SW480 (cell line): ENCODE results near the gene PHYKPL.
"Not testable (repeated sequence)": the region's sequence is repeated elsewhere in the genome, so short reads cannot be mapped to it uniquely, and the experiment has no call there.

Source experiments
- DNase-seq: peaks from one replicate; pipeline ENCODE4 v3.0.0-alpha.2; 2016; ENCODE audit warnings: low spot score

Gene PHYKPL

GRCh38 chr5:178264044-178264443 is 31.4 kb upstream of the PHYKPL start:
- no peak for DNase-seq

GRCh38 chr5:178261666-178262600 is 29.3 kb upstream of the PHYKPL start:
- DNase-seq, result no peak

- no peak for DNase-seq
Observed at GRCh38 chr5:178259623-178260536, 27.3 kb upstream of the PHYKPL start.

GRCh38 chr5:178257650-178258049 is 25.0 kb upstream of the PHYKPL start:
- DNase-seq, result no peak

- DNase-seq, result no peak
Observed at GRCh38 chr5:178256746-178257145, 24.1 kb upstream of the PHYKPL start.

- DNase-seq, result not testable (repeated sequence)
Observed at GRCh38 chr5:178253632-178254031, 21.0 kb upstream of the PHYKPL start.

GRCh38 chr5:178252258-178252657 is 19.7 kb upstream of the PHYKPL start:
- no peak for DNase-seq

GRCh38 chr5:178250263-178250662 is 17.7 kb upstream of the PHYKPL start:
- no peak for DNase-seq

GRCh38 chr5:178249191-178249989 is 16.8 kb upstream of the PHYKPL start:
- DNase-seq, result no peak

GRCh38 chr5:178248750-178249149 is 16.1 kb upstream of the PHYKPL start:
- DNase-seq, result no peak

GRCh38 chr5:178247481-178248456 is 15.2 kb upstream of the PHYKPL start:
- no peak for DNase-seq

- no peak for DNase-seq
Observed at GRCh38 chr5:178246624-178247279, 14.2 kb upstream of the PHYKPL start.

GRCh38 chr5:178245389-178245788 is 12.8 kb upstream of the PHYKPL start:
- no peak for DNase-seq

- no peak for DNase-seq
Observed at GRCh38 chr5:178244576-178244975, 12.0 kb upstream of the PHYKPL start.

GRCh38 chr5:178242416-178242815 is 9.8 kb upstream of the PHYKPL start:
- no peak for DNase-seq

- DNase-seq, result no peak
Observed at GRCh38 chr5:178241688-178242231, 9.2 kb upstream of the PHYKPL start.

GRCh38 chr5:178241231-178241663 is 8.6 kb upstream of the PHYKPL start:
- no peak for DNase-seq

- no peak for DNase-seq
Observed at GRCh38 chr5:178240766-178241165, 8.2 kb upstream of the PHYKPL start.

- DNase-seq, result no peak
Observed at GRCh38 chr5:178240341-178240741, 7.7 kb upstream of the PHYKPL start.
